ENCODE data around the gene GEMIN5.
A peak's percentile ranks its signal among the peaks of the same experiment; 100 is the strongest.

Gene GEMIN5

GRCh38 chr5:154850255-154851062 lies 87.6 kb downstream of the GEMIN5 start, which contains the start of gene FAXDC2:
FAXDC2 (minus strand) TSS chr5:154850603; CDS start chr5:154838178, 12,425 bp downstream.
- DNase-seq (ENCODE audit: low spot score) = peak; percentile 16

GRCh38 chr5:154849791-154850201 lies 88.2 kb downstream of the GEMIN5 start:
- no peak for DNase-seq (ENCODE audit: low spot score)

- no peak for DNase-seq (ENCODE audit: low spot score)
Observed at GRCh38 chr5:154849264-154849785, 88.7 kb downstream of the GEMIN5 start.

- no peak for DNase-seq (ENCODE audit: low spot score)
Observed at GRCh38 chr5:154844809-154845208, 93.2 kb downstream of the GEMIN5 start.

- DNase-seq (ENCODE audit: low spot score) = no peak
Observed at GRCh38 chr5:154842689-154843530, 95.1 kb downstream of the GEMIN5 start.

- DNase-seq (ENCODE audit: low spot score) = no peak
Observed at GRCh38 chr5:154841273-154841661, 96.7 kb downstream of the GEMIN5 start.

- no peak for DNase-seq (ENCODE audit: low spot score)
Observed at GRCh38 chr5:154840435-154841272, 97.4 kb downstream of the GEMIN5 start.

Data from kidney capillary endothelial cell (primary cell).